Naive thymus-derived CD8-positive, alpha-beta T cell (primary cell): Measurements from ENCODE around the gene TSPAN19. TPM values are rescaled to one million over a fixed set of nuclear protein-coding genes. Genes with fewer than 3 reads are reported as not detected.
A peak's percentile ranks its signal among the peaks of the same experiment; 100 is the strongest.
"Not testable (repeated sequence)": the region's sequence is repeated elsewhere in the genome, so short reads cannot be mapped to it uniquely, and the experiment has no call there.

Source experiments
- ATAC-seq, 2 donors: fragments of 150-1000 bp; cut with Tn5 transposase in 1 of 2; sonication (Bioruptor Pico), chemical (Tn5 transposase) in 1 of 2; 1 replicate in 1 of 2; 2 replicates in 1 of 2; pipeline ENCODE4 v1.10.0; 2021; ENCODE audit warnings: mild to moderate bottlenecking in 2 of 2, moderate library complexity in 2 of 2
- POLR2A ChIA-PET: fragments of 350-600 bp; sonication (Branson Sonifier 250); formaldehyde crosslinking; loops from one replicate; lab custom pipeline; 2021; ENCODE audit warnings: antibody characterized with exemption; lab: Charles Lee
- DNase-seq, 10 donors: peaks; one replicate each; pipeline versions ENCODE4 v3.0.0 to v3.0.0-alpha.2; 2020 to 2022
- H3K27ac Mint-ChIP-seq, 10 donors: one replicate each; pipeline ENCODE4 v1.8.0; 2020 to 2022; ENCODE audit warnings: mild to moderate bottlenecking in 10 of 10, mixed read lengths in 10 of 10, moderate library complexity in 4 of 10, inconsistent platforms in 1 of 10
- H3K27me3 Mint-ChIP-seq, 5 donors: one replicate each; pipeline ENCODE4 v1.8.0; 2021 to 2022; ENCODE audit warnings: mixed read lengths in 5 of 5
- H3K36me3 Mint-ChIP-seq, 3 donors: one replicate each; pipeline ENCODE4 v1.8.0; 2020 to 2022; ENCODE audit warnings: mixed read lengths in 3 of 3, mild to moderate bottlenecking in 2 of 3, inconsistent platforms in 1 of 3
- H3K4me1 Mint-ChIP-seq, 4 donors: one replicate each; pipeline ENCODE4 v1.8.0; 2021 to 2022; ENCODE audit warnings: mixed read lengths in 4 of 4
- H3K4me3 Mint-ChIP-seq, 10 donors: one replicate each; pipeline ENCODE4 v1.8.0; 2020 to 2022; ENCODE audit warnings: mild to moderate bottlenecking in 10 of 10, mixed read lengths in 10 of 10, moderate library complexity in 6 of 10, inconsistent platforms in 1 of 10
- H3K9me3 Mint-ChIP-seq, 9 donors: one replicate each; pipeline ENCODE4 v1.8.0; 2020 to 2022; ENCODE audit warnings: mixed read lengths in 9 of 9, mild to moderate bottlenecking in 3 of 9, inconsistent platforms in 1 of 9, moderate library complexity in 1 of 9
- polyA plus RNA-seq, 3 donors: library from polyadenylated mRNA; unstranded; fragments of 300-500 nt; fragmentation: Illumina TruSeq; gene quantifications; one replicate each; pipeline ENCODE4 v1.2.3, GENCODE V29; 2021
- total RNA-seq, 8 experiments: library from RNA in 2 of 8; stranded (reverse) in 2 of 8; gene quantifications; one replicate each; pipeline ENCODE4 v1.2.3 and lab custom pipeline; 2021 to 2026

Gene TSPAN19
- total and polyA plus RNA-seq, 5 experiments from 2014 or later: not detected

GRCh38 chr12:85029456-85029855 is 6.6 kb downstream of the TSPAN19 start:
- POLR2A ChIA-PET: interaction anchor here (0.6 kb wide), 1 partner anchor 217 kb away, joined by 4 read pairs; no protein-coding TSS in a partner anchor
- Mint-ChIP-seq H3K9me3 (no peaks in the 10 kb centered on the region), H3K36me3 (no peaks in the 10 kb centered on the region), H3K27ac (no peak overlapping the region), H3K4me1 (no peaks in the 10 kb centered on the region), H3K4me3 (no peak overlapping the region), H3K27me3 (peaks cover 0 to 12% (median 6%) of the 10 kb centered on the region in 5 donors)
- ATAC-seq (no peak), DNase-seq (peak in 3 of 10 donors; percentile 7 to 10 (median 9))

DNA sequence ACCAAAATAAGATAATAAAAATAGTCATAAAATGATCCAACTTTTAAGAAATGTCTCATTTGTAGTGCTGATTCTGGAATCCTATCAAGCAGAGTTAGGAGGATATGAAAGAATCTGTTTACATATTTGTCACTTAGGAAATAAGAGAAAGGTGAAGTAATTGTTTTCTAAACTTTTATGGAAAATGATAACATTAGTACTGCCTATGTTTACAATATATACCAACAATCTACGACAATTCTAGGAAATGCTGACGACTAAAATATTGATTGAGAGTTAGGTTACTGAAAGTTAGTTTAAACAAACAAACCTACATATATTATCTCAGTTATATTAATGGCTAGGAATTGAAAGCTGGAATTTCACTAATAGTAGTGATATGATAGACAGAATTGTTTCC is 18.0 kb downstream of the TSPAN19 start:
- no peak for DNase-seq
- H3K36me3 Mint-ChIP-seq: no peaks in the 10 kb centered on the region
- no peaks in the 10 kb centered on the region for H3K27me3 Mint-ChIP-seq
- no peaks in the 10 kb centered on the region for H3K4me1 Mint-ChIP-seq
- H3K4me3 Mint-ChIP-seq: no peak overlapping the region
- H3K9me3 Mint-ChIP-seq: no peaks in the 10 kb centered on the region
- ATAC-seq: no peak
- H3K27ac Mint-ChIP-seq: no peak overlapping the region
- POLR2A ChIA-PET: no interaction called here

DNA sequence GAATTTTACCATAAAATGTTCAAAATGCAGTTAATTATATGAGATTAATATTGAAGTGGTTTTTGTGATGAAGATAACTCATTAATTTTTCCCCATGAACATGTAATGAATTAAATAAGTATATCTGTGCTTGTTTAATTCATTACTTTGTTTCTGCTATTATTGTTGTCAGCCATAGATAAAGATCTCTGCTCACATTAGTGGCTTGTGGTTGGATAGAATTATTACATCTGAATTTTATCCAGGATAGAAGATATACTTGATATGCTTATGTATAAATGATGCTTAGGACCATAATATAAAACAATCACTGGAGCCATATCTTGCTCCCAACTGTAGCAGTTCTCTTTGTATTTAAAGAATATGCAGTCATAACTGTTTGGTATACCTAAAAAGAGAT is 18.5 kb downstream of the TSPAN19 start:
- H3K27me3 Mint-ChIP-seq: no peaks in the 10 kb centered on the region
- ATAC-seq: no peak

DNA sequence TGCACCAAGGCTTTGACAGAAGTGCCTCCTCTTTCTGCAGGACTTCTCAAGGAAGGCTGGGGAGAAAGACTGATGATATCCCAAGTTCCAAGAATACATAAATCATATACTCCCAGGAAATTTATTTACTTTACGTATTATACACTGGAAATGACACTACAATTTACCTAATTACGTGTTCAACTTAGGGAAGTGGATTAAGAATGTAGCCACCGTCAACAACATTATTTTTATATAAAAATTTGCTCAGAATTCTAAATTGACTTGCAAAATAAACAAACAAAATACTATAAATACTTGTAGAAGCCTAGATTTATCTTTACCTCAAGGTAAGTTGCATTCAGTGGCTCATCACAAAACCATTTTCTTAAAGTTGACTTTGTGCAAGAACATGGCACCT is 18.9 kb downstream of the TSPAN19 start:
- peaks cover 0 to 4% (median 0%) of the 10 kb centered on the region in 5 donors for H3K27me3 Mint-ChIP-seq
- no peaks in the 10 kb centered on the region for H3K36me3 Mint-ChIP-seq
- DNase-seq: no peak
- H3K4me3 Mint-ChIP-seq: no peak overlapping the region
- no peak overlapping the region for H3K27ac Mint-ChIP-seq
- H3K9me3 Mint-ChIP-seq: peaks cover 0 to 4% (median 0%) of the 10 kb centered on the region in 9 donors
- ATAC-seq: no peak
- H3K4me1 Mint-ChIP-seq: no peaks in the 10 kb centered on the region
- POLR2A ChIA-PET: no interaction called here

More for the DNA sequence above, 18.5 kb downstream of the TSPAN19 start:
- Mint-ChIP-seq H3K4me3 (no peak overlapping the region), H3K4me1 (no peaks in the 10 kb centered on the region), H3K36me3 (no peaks in the 10 kb centered on the region), H3K27ac (no peak overlapping the region), H3K9me3 (no peaks in the 10 kb centered on the region)
- DNase-seq: no peak
- POLR2A ChIA-PET: no interaction called here

DNA sequence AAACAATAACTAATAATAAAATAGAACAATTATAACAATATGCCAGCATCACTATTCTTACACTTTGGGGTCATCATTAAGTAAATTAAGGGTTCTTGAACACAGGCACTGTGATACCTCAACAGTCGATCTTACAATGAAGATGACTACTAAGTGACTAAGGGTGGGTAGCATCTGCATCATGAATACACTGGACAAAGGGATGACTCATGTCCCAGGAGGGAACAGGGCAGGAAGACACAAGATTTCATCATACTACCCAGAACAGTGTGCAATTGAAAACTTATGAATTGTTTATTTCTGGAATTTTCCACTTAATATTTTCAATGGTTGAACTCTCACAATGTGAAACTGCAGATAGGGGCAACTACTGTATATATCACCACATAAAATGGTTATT is 19.7 kb downstream of the TSPAN19 start:
- POLR2A ChIA-PET: no interaction called here
- Mint-ChIP-seq H3K27ac (no peak overlapping the region), H3K4me1 (no peaks in the 10 kb centered on the region), H3K36me3 (no peaks in the 10 kb centered on the region), H3K27me3 (peaks cover 0 to 6% (median 0%) of the 10 kb centered on the region in 5 donors), H3K9me3 (peaks cover 0 to 4% (median 0%) of the 10 kb centered on the region in 9 donors), H3K4me3 (no peak overlapping the region)
- DNase-seq: no peak
- ATAC-seq: no peak

DNA sequence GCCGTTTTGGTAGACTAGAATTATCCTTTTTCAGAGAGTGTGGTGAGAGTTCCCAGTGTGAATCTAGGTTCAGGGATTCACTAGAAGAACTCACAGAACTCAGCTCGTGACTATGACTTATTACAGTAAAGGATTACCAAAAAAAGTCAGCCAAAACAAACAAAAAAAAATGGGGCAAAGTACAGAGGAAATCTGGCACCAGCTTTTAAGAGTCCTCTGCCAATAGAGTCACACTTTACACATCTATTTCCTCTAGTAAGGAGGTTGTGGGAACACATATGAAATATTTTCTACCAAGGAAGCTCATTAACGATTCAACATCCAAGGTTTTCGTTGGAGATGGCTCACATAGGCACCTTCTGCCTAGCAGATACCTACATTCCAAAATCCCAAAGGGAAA is 28.2 kb downstream of the TSPAN19 start:
- Mint-ChIP-seq H3K36me3 (no peaks in the 10 kb centered on the region), H3K4me3 (no peak overlapping the region), H3K9me3 (peaks cover 0 to 4% (median 0%) of the 10 kb centered on the region in 9 donors), H3K4me1 (no peaks in the 10 kb centered on the region), H3K27ac (no peak overlapping the region), H3K27me3 (peaks cover 0 to 6% (median 0%) of the 10 kb centered on the region in 5 donors)
- POLR2A ChIA-PET: no interaction called here
- DNase-seq (no peak), ATAC-seq (no peak)

DNA sequence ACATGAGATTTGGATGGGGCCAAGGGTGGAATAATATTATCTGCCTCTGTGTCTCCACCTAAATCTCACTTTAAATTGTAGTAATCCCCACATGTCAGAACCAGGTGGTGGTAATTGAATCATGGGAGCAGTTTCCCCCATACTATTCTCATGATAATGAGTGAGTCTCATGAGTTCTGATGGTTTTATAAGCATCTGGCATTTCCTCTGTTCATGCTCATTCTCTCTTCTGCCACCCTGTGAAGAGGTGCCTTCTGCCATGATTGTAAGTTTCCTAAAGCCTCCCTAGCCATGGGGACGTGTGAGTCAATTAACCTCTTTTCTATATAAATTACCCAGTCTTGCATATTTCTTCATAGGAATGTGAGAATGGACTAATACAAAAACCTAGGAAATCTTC is 29.9 kb downstream of the TSPAN19 start:
- H3K4me3 Mint-ChIP-seq: no peak overlapping the region
- H3K27ac Mint-ChIP-seq: no peak overlapping the region
- no peaks in the 10 kb centered on the region for H3K27me3 Mint-ChIP-seq
- DNase-seq: no peak
- H3K9me3 Mint-ChIP-seq: peaks cover 0 to 9% (median 0%) of the 10 kb centered on the region in 9 donors
- H3K4me1 Mint-ChIP-seq: no peaks in the 10 kb centered on the region
- no peaks in the 10 kb centered on the region for H3K36me3 Mint-ChIP-seq
- POLR2A ChIA-PET: no interaction called here
- ATAC-seq: no peak

- no peaks in the 10 kb centered on the region for H3K36me3 Mint-ChIP-seq
- H3K9me3 Mint-ChIP-seq: peaks cover 0 to 9% (median 0%) of the 10 kb centered on the region in 9 donors
- H3K4me3 Mint-ChIP-seq: no peak overlapping the region
- no peak for DNase-seq
- no peaks in the 10 kb centered on the region for H3K4me1 Mint-ChIP-seq
- POLR2A ChIA-PET: no interaction called here
- no peak overlapping the region for H3K27ac Mint-ChIP-seq
- ATAC-seq: no peak
- no peaks in the 10 kb centered on the region for H3K27me3 Mint-ChIP-seq
Measured at GRCh38 chr12:85005615-85006014, 30.5 kb downstream of the TSPAN19 start.

DNA sequence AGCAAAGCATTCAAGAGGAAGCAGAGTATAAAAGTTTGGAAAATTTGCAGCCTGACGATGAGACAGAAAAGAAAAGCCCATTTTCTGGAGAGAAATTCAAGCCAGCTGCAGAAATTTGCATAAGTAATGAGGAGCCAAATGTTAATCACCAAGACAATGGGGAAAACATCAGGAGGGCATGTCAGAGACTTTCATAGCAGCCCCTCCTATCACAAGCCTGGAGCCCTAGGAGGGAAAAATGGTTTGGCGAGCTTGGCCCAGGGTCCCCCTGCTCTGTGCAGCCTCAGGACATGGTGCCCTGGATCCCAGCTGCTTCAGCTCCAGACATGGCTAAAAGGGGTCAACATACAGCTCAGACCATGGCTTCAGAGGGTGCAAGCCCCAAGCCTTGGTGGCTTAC is 31.0 kb downstream of the TSPAN19 start:
- DNase-seq: not testable (repeated sequence)

GRCh38 chr12:85004204-85004603 is 31.9 kb downstream of the TSPAN19 start:
- H3K27me3 Mint-ChIP-seq: no peaks in the 10 kb centered on the region
- no peaks in the 10 kb centered on the region for H3K4me1 Mint-ChIP-seq
- no peak for DNase-seq
- POLR2A ChIA-PET: no interaction called here
- H3K27ac Mint-ChIP-seq: no peak overlapping the region
- no peaks in the 10 kb centered on the region for H3K36me3 Mint-ChIP-seq
- ATAC-seq: no peak
- H3K9me3 Mint-ChIP-seq: peaks cover 0 to 9% (median 0%) of the 10 kb centered on the region in 9 donors
- H3K4me3 Mint-ChIP-seq: no peak overlapping the region

More for the DNA sequence above, 31.0 kb downstream of the TSPAN19 start:
- H3K36me3 Mint-ChIP-seq, H3K4me3 Mint-ChIP-seq, H3K4me1 Mint-ChIP-seq, POLR2A ChIA-PET, H3K27ac Mint-ChIP-seq, ATAC-seq, H3K27me3 Mint-ChIP-seq, H3K9me3 Mint-ChIP-seq: not testable (repeated sequence)

- Mint-ChIP-seq H3K9me3 (peaks cover 0 to 9% (median 0%) of the 10 kb centered on the region in 9 donors), H3K27ac (no peak overlapping the region), H3K36me3 (no peaks in the 10 kb centered on the region), H3K27me3 (no peaks in the 10 kb centered on the region), H3K4me3 (no peak overlapping the region), H3K4me1 (no peaks in the 10 kb centered on the region)
- DNase-seq: no peak
- POLR2A ChIA-PET: no interaction called here
- ATAC-seq: no peak
Measured at GRCh38 chr12:85002778-85003296, 33.2 kb downstream of the TSPAN19 start.

DNA sequence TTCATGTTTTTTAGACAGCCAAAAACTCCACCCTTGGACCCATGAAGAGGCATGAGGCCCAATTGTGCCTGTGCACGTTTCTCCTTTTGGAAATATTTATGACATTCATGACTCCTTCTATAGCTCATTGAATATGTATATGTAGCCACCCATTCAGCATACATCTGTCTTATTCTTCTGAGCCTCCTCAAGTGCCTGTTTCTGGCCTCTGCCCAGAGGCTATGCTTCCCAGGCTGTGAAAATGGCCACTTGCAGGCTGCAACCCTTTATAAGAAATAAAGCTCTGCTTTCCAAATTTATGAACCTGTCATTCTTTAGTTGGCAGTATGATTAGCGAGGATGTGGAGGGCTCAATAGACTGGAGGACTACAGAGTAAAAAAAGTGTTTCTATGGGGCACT is 35.3 kb downstream of the TSPAN19 start:
- H3K4me3 Mint-ChIP-seq: no peak overlapping the region
- no peak for DNase-seq
- H3K27me3 Mint-ChIP-seq: no peaks in the 10 kb centered on the region
- H3K27ac Mint-ChIP-seq: no peak overlapping the region
- peaks cover 0 to 9% (median 0%) of the 10 kb centered on the region in 9 donors for H3K9me3 Mint-ChIP-seq
- H3K36me3 Mint-ChIP-seq: no peaks in the 10 kb centered on the region
- ATAC-seq: no peak
- H3K4me1 Mint-ChIP-seq: no peaks in the 10 kb centered on the region
- POLR2A ChIA-PET: no interaction called here

- Mint-ChIP-seq H3K4me1 (peaks cover 3 to 11% (median 8%) of the 10 kb centered on the region in 4 donors), H3K9me3 (peaks cover 0 to 9% (median 0%) of the 10 kb centered on the region in 9 donors), H3K4me3 (no peak overlapping the region), H3K27me3 (no peaks in the 10 kb centered on the region), H3K36me3 (no peaks in the 10 kb centered on the region), H3K27ac (no peak overlapping the region)
- DNase-seq (no peak), ATAC-seq (no peak)
- POLR2A ChIA-PET: no interaction called here
Measured at GRCh38 chr12:84998341-84998740, 37.7 kb downstream of the TSPAN19 start.

- Mint-ChIP-seq H3K9me3 (no peaks in the 10 kb centered on the region), H3K36me3 (no peaks in the 10 kb centered on the region), H3K27me3 (no peaks in the 10 kb centered on the region), H3K4me3 (no peak overlapping the region), H3K4me1 (peaks cover 3 to 11% (median 8%) of the 10 kb centered on the region in 4 donors), H3K27ac (no peak overlapping the region)
- POLR2A ChIA-PET: no interaction called here
- DNase-seq (no peak), ATAC-seq (no peak)
Measured at GRCh38 chr12:84996759-84997158, 39.3 kb downstream of the TSPAN19 start.
